Panc1 (cell line): ENCODE measurements around the gene LIPE. TPM values are rescaled to one million over a fixed set of nuclear protein-coding genes. Genes with fewer than 3 reads are reported as not detected.
"Not testable (repeated sequence)": the region's sequence is repeated elsewhere in the genome, so short reads cannot be mapped to it uniquely, and the experiment has no call there.

Source experiments
- ATAC-seq: fragments of 200-7000 bp; cut with Tn5 transposase; 2 replicates; pipeline ENCODE4 v1.9.1; 2020; ENCODE audit warnings: mild to moderate bottlenecking, moderate library complexity
- BruUV-seq: library from RNA; stranded (reverse); fragments of 400-500 nt; replicated peaks from 2 replicates; lab custom pipeline; 2021; lab: Mats Ljungman, UMichigan
- CTCF ChIA-PET: fragments of 300-600 bp; sonication (Branson Sonifier 250); formaldehyde crosslinking; loops from one replicate; lab custom pipeline; 2022; ENCODE audit warnings: antibody characterized with exemption; lab: Charles Lee
- POLR2A ChIA-PET: fragments of 300-600 bp; sonication (Branson Sonifier 250); formaldehyde crosslinking; loops from one replicate; lab custom pipeline; 2022; ENCODE audit warnings: antibody characterized with exemption; lab: Charles Lee
- DNase-seq: peaks from one replicate; pipeline ENCODE4 v3.0.0-alpha.2; 2010; ENCODE audit warnings: low read depth, low spot score
- H3K27ac ChIP-seq: 2 replicates; pipeline ENCODE4 v1.5.1; 2011; ENCODE audit warnings: mild to moderate bottlenecking, low read length, inconsistent platforms
- H3K27me3 ChIP-seq: fragments of 200-500 bp; sonication (Bioruptor generic); 2 replicates; pipeline ENCODE4 v1.6.0; 2014; ENCODE audit warnings: low read length, inconsistent platforms; ENCODE audit not compliant: control insufficient read depth, insufficient read depth
- H3K36me3 ChIP-seq: fragments of 200-500 bp; sonication (Bioruptor generic); 2 replicates; pipeline ENCODE4 v1.5.1; 2014; ENCODE audit warnings: inconsistent platforms, mild to moderate bottlenecking, low read length, moderate library complexity; ENCODE audit not compliant: control insufficient read depth, insufficient read depth
- H3K4me1 ChIP-seq: 2 replicates; pipeline ENCODE4 v1.5.1; 2011; ENCODE audit warnings: inconsistent platforms, mild to moderate bottlenecking, low read length, moderate library complexity; ENCODE audit not compliant: control insufficient read depth, insufficient read depth
- H3K4me3 ChIP-seq, 2 experiments: 2 replicates each; pipeline ENCODE4 v1.5.1; 2011 to 2012; ENCODE audit warnings: low read depth in 2 of 2, low read length in 2 of 2, mild to moderate bottlenecking in 2 of 2, inconsistent platforms in 1 of 2, moderate library complexity in 1 of 2
- H3K9me3 ChIP-seq: fragments of 200-500 bp; sonication (Bioruptor generic); 2 replicates; pipeline ENCODE4 v1.5.1; 2014; ENCODE audit warnings: low read depth, mild to moderate bottlenecking, inconsistent platforms, low read length, moderate library complexity; ENCODE audit not compliant: control insufficient read depth, insufficient read depth
- CTCF ChIP-seq: fragments of 450-650 bp; IDR thresholded peaks from 2 replicates; pipeline ENCODE4 v1.5.1; 2017; ENCODE audit warnings: mild to moderate bottlenecking
- POLR2AphosphoS5 ChIP-seq: IDR thresholded peaks from 2 replicates; pipeline ENCODE4 v1.6.1; 2012; ENCODE audit warnings: mild to moderate bottlenecking, low read depth, low read length, moderate library complexity
- REST ChIP-seq, 2 experiments: IDR thresholded peaks; 2 replicates each; pipeline ENCODE4 v1.6.1; 2011 to 2012; ENCODE audit warnings: low read depth in 2 of 2, control low read depth in 1 of 2, low read length in 1 of 2, mild to moderate bottlenecking in 1 of 2, moderate library complexity in 1 of 2; ENCODE audit not compliant: insufficient read depth in 1 of 2
- SIN3A ChIP-seq: IDR thresholded peaks from 2 replicates; pipeline ENCODE4 v1.6.1; 2012; ENCODE audit warnings: low read depth, mild to moderate bottlenecking, low read length, moderate library complexity, borderline replicate concordance; ENCODE audit not compliant: insufficient read depth
- TCF7L2 ChIP-seq: IDR thresholded peaks from 2 replicates; pipeline ENCODE4 v1.6.1; 2011; ENCODE audit warnings: mild to moderate bottlenecking, low read depth, low read length, inconsistent platforms
- in situ Hi-C: cut with HindIII; loops from 2 replicates; pipeline ENCODE4 v1.10.0; 2016; ENCODE audit warnings: low sequenced_read_pairs, low pct_unique_long_range_greater_than_20kb
- intact Hi-C: fragments of 100-400 bp; cut with micrococcal nuclease; formaldehyde crosslinking; loops from one replicate; pipeline ENCODE4 v1.10.0; 2022; ENCODE audit not compliant: unreplicated experiment
- total RNA-seq: library from RNA; stranded (reverse); gene quantifications from one replicate; pipeline ENCODE4 v1.2.1, GENCODE V29; 2021; ENCODE audit not compliant: unreplicated experiment

Gene LIPE
- total RNA-seq, 1 experiment from 2014 or later = 3.4 TPM

- CTCF ChIA-PET = interaction anchor here (0.5 to 0.6 kb wide), 3 partner anchors 12 to 1117 kb away, joined by 3 to 11 read pairs (median 4); no protein-coding TSS in a partner anchor
- intact Hi-C loops = no loop called here
Observed at GRCh38 chr19:42465827-42466280, 38.7 kb upstream of the LIPE start.

GRCh38 chr19:42461700-42462324 lies 34.6 kb upstream of the LIPE start:
- DNase-seq = no peak
- TF ChIP-seq CTCF (no peak), TCF7L2 (no peak), REST (IDR thresholded peaks at IDR 0.05; ENCODE audit: insufficient read depth in 1 of 2, low read depth in 2 of 2, low read length in 1 of 2) (no peak), POLR2AphosphoS5 (no peak), SIN3A (no peak)
- Histone ChIP-seq H3K27ac (no peak overlapping the region), H3K27me3 (no peaks in the 10 kb centered on the region), H3K4me1 (no peaks in the 10 kb centered on the region), H3K9me3 (no peaks in the 10 kb centered on the region), H3K36me3 (no peaks in the 10 kb centered on the region), H3K4me3 (no peak overlapping the region)
- in situ Hi-C loops (no loop called here), intact Hi-C loops (no loop called here)
- ChIA-PET CTCF (interaction anchor here (0.6 kb wide), 1 partner anchor 97 kb away, joined by 8 read pairs; no protein-coding TSS in a partner anchor), POLR2A (no interaction called here)
- no peak for ATAC-seq
- BruUV-seq = no TSS peak

More at GRCh38 chr19:42465827-42466280, 38.7 kb upstream of the LIPE start:
- no peak for ATAC-seq
- in situ Hi-C loops = no loop called here
- POLR2A ChIA-PET = no interaction called here
- no TSS peak for BruUV-seq
- H3K4me3 ChIP-seq = no peak overlapping the region
- no peaks in the 10 kb centered on the region for H3K27me3 ChIP-seq
- no peak overlapping the region for H3K27ac ChIP-seq
- H3K9me3 ChIP-seq = no peaks in the 10 kb centered on the region
- no peaks in the 10 kb centered on the region for H3K36me3 ChIP-seq
- H3K4me1 ChIP-seq = 0 out of 2 replicates have a peak, but pooled peaks cover 2% of the 10 kb centered on the region
- no peak for DNase-seq
- TF ChIP-seq POLR2AphosphoS5 (no peak), TCF7L2 (no peak)

GRCh38 chr19:42461231-42461630 lies 34.0 kb upstream of the LIPE start:
- POLR2A ChIA-PET, H3K4me1 ChIP-seq, DNase-seq, BruUV-seq, H3K36me3 ChIP-seq, intact Hi-C loops, H3K27me3 ChIP-seq, H3K9me3 ChIP-seq, ATAC-seq, in situ Hi-C loops, H3K4me3 ChIP-seq, H3K27ac ChIP-seq: not testable (repeated sequence)
- CTCF ChIA-PET = interaction anchor here (0.6 kb wide), 1 partner anchor 98 kb away, joined by 8 read pairs; no protein-coding TSS in a partner anchor
